Measurements from ENCODE around the gene ZNF385B.

Gene ZNF385B

GRCh38 chr2:179652296-179652695 is 209.1 kb downstream of the ZNF385B start:
- no peak for DNase-seq (ENCODE audit: low spot score)
- TF ChIP-seq CTCF (IDR thresholded peaks at IDR 0.05; ENCODE audit: extremely low read depth, missing control alignments): no peak

GRCh38 chr2:179650420-179650819 is 211.0 kb downstream of the ZNF385B start:
- TF ChIP-seq CTCF (IDR thresholded peaks at IDR 0.05; ENCODE audit: extremely low read depth, missing control alignments): no peak
- no peak for DNase-seq (ENCODE audit: low spot score)

- DNase-seq (ENCODE audit: low spot score): no peak
- TF ChIP-seq CTCF (IDR thresholded peaks at IDR 0.05; ENCODE audit: extremely low read depth, missing control alignments): no peak
Observed at GRCh38 chr2:179646862-179647587, 214.4 kb downstream of the ZNF385B start.

- TF ChIP-seq CTCF (IDR thresholded peaks at IDR 0.05; ENCODE audit: extremely low read depth, missing control alignments): no peak
- DNase-seq (ENCODE audit: low spot score): no peak
Observed at GRCh38 chr2:179646173-179646769, 215.1 kb downstream of the ZNF385B start.

GRCh38 chr2:179645047-179645446 is 216.4 kb downstream of the ZNF385B start:
- TF ChIP-seq CTCF (IDR thresholded peaks at IDR 0.05; ENCODE audit: extremely low read depth, missing control alignments): no peak
- DNase-seq (ENCODE audit: low spot score): no peak

GRCh38 chr2:179642462-179642861 is 218.9 kb downstream of the ZNF385B start:
- no peak for TF ChIP-seq CTCF (IDR thresholded peaks at IDR 0.05; ENCODE audit: extremely low read depth, missing control alignments)
- DNase-seq (ENCODE audit: low spot score): no peak

GRCh38 chr2:179636995-179637394 is 224.4 kb downstream of the ZNF385B start:
- TF ChIP-seq CTCF (IDR thresholded peaks at IDR 0.05; ENCODE audit: extremely low read depth, missing control alignments): no peak
- DNase-seq (ENCODE audit: low spot score): no peak

Data from GM20000 (cell line).